Fibroblast of the aortic adventitia (primary cell): Measurements from ENCODE around the gene NDE1. TPM values are rescaled to one million over a fixed set of nuclear protein-coding genes. Genes with fewer than 3 reads are reported as not detected.

Experiments used
- DNase-seq: peaks from one replicate; pipeline ENCODE4 v3.0.0-alpha.2; 2010; ENCODE audit warnings: low read depth
- H3K4me3 ChIP-seq: 2 replicates; pipeline ENCODE4 v1.5.1; 2011; ENCODE audit warnings: low read depth, mild to moderate bottlenecking, control low read depth, low read length, moderate library complexity
- total RNA-seq: library from RNA; depleted of rRNA; stranded (reverse); fragments of >200 nt; gene quantifications from 2 replicates; pipeline ENCODE4 v1.2.3, GENCODE V29; 2012; ENCODE audit warnings: low replicate concordance
- TF ChIP-seq, protein P1 (sequence below): IDR thresholded peaks from 2 replicates; pipeline ENCODE4 v1.5.1; 2011; ENCODE audit warnings: mild to moderate bottlenecking, low read length, control low read depth, inconsistent platforms; ENCODE audit not compliant: insufficient read depth

Gene NDE1, protein sequence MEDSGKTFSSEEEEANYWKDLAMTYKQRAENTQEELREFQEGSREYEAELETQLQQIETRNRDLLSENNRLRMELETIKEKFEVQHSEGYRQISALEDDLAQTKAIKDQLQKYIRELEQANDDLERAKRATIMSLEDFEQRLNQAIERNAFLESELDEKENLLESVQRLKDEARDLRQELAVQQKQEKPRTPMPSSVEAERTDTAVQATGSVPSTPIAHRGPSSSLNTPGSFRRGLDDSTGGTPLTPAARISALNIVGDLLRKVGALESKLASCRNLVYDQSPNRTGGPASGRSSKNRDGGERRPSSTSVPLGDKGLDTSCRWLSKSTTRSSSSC
- total RNA-seq: 17.5 and 38.9 TPM in 2 replicates

DNA sequence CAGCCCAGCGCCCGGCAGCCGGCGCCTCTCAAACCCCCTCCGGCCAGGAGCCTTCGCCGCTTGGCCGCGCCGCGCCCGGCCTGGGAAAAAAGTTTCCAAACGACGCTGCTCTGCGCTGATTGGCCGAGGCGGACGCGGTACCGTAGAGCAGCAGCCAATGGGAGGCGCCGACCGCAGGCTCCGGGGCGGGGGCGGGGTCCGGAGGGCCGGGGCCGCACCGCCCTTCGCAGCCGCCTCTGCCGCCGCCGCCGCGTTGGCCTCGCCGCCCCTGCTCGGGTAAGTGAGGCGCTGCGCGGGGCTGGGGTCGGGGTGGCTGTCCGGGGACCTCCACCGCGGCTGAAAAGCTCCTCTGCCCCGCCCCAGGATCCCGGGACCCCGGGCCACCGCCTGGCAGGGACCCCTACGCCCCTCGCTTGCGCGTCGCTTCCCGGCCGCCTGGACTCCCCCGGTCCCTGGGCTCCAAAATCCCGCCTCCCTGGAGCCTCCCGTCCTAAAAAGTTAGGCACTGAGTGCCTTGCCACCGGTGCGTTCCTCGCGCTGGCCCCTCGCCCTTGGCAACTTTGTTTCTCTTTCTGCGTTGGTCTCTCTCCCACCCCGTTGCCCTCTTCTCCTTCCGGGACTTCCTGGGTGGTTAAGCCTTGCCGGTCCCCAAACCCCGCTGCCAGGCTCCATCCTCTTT, at the start of gene NDE1:
NDE1 (plus strand) TSS at position 227 of the 679 bp plus-strand sequence. CDS start 14,534 bp downstream, outside the sequence.
- peak within 1 kb of the TSS; percentile 96 for H3K4me3 ChIP-seq
- DNase-seq: peak; percentile 85
- TF ChIP-seq, protein P1, sequence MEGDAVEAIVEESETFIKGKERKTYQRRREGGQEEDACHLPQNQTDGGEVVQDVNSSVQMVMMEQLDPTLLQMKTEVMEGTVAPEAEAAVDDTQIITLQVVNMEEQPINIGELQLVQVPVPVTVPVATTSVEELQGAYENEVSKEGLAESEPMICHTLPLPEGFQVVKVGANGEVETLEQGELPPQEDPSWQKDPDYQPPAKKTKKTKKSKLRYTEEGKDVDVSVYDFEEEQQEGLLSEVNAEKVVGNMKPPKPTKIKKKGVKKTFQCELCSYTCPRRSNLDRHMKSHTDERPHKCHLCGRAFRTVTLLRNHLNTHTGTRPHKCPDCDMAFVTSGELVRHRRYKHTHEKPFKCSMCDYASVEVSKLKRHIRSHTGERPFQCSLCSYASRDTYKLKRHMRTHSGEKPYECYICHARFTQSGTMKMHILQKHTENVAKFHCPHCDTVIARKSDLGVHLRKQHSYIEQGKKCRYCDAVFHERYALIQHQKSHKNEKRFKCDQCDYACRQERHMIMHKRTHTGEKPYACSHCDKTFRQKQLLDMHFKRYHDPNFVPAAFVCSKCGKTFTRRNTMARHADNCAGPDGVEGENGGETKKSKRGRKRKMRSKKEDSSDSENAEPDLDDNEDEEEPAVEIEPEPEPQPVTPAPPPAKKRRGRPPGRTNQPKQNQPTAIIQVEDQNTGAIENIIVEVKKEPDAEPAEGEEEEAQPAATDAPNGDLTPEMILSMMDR: no peak

DNA sequence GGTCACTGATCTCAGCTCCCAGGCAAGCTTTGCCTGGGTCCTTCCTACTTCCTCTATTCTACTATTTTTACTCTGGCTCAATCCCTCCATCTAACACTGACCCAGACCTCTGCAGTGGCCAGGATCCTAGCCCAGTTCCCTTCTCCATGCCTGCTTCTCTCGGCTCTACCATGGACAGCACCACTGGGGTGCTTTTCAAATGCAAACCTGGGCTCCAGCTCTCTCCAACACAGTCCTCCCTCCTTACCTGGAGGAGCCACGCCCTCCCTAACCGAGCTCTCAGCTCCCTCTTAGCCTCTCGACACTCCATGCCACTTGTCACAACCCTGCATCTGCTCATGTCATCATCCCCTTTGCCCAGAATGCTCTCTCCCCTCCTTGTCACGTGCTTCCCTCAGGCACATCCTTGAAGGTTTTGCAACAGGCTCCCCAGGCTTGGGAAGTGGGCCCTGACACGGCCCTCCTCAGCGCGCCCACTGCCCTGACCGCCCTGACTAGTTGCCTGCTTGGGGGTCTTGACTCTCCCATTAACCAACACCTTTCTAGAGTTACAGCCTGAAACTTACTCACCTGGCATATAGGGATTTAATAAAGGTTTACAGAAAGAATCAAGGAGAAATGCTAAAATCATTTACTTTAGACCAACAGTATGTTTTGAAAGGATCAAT, 48.7 kb upstream of the NDE1 start:
- TF ChIP-seq, protein P1: no peak
- no peak overlapping the region for H3K4me3 ChIP-seq
- no peak for DNase-seq

DNA sequence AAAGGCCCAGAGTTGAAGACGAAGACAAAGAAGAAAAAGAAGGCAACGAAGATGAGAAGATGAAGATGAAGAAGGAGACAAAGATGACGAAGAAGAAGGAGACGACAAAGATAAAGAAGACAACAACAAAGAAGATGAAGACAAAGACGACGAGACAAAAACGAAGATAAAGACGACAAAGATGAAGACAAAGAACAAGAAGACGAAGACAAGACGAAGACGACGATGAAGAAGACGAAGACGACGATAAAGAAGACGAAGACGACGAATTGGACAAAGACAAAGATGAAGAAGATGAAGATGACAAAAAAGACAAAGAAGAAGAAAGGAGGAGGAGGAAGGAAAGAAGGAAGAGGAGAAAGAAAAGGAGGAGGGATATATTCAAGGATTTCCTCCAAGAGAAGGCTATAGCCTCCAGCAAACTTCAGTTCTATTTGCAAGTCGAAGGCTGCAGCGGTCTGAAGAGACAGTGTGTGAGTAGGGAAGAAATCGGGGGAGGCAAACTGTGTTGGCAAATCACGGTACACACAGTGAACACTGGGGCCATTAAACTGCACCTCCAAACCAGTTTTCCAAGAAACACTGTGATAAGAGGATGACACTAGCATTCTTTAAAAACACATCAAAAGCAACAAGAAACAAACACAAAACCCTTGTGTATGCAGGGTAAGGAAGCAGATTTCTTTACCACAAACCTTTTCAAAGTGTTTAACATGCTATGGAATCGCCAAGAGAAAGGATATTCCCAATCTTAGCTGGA, 47.6 kb upstream of the NDE1 start:
- H3K4me3 ChIP-seq: no peak overlapping the region
- no peak for DNase-seq
- TF ChIP-seq, protein P1: no peak

DNA sequence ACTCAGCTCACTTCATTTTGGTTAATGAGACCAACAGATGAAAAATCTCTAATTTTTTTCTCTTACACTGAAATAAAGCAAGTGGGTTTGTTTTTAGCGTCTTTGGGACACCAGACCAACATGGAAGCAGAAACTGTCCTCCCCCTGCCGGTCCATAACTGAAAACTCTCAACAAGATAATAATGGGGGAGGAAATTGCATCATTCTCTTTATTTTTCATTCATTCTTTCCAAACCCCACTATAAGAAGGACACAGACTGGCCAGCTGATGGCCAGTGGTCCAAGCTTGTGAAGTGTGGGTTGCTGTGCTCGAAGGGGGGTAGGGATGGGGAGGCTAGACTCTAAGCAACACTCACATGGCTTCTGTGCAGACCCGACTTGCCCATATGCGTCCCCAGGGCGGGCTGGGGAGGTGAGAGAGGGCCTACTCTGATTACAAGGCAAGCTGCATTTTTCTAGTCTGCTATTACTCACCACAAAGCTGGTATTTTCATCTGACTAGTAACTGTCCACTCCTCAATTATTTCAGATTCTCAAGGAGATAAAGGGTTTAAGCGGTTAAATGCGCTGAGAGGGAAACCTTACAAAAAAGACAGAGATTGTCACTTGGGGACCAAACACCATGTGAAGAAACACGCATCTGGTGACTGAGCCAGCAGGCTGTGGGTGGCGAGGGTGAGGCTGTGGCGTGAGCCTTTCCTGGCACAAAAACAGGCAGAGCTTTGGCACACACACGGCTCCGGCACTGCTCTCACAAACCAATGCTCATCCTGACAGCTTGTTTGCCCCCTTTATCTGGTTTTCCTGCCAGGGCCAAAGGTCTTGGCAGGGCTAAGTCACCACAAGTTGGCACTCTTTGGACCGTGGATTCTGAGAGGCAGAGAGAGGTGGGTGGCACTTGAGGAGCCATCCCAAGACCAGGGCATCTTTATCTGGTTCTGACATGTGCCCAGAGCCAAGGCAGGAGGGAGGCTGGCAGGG, 45.3 kb upstream of the NDE1 start:
- TF ChIP-seq, protein P1: no peak
- H3K4me3 ChIP-seq: no peak overlapping the region
- DNase-seq: no peak

DNA sequence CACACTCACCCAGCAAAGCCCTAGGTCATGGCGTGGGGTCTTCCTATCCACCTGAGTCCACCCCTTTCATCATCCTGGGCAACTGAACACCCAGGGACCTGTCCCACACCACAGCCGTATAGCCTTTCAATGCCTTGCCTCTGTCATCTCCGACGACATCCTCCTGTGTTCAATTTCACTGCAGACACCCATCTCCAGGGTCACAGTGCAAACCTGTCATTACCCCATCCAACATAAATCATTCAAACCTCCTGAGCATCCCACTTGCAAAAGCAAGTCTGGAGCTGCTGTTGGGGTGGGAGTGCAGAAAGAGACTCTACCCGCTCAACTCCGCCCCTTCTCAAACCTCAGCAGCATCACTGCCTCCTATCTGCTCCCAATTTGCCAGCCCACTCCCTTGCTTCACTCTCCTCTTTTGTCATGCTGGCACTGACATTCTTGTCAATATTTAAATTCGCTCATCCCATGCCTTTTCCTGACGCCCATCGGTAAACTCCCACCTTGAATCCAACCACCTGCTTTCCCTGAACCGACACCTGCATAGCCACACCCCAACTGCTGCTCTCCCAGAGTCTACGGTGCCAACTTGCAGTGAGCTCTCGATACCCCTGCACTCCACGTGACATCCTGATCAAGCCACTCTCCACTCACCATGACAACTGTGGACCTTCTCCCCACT, 44.1 kb upstream of the NDE1 start:
- TF ChIP-seq, protein P1: no peak
- no peak for DNase-seq
- no peak overlapping the region for H3K4me3 ChIP-seq
